GM04503 (cell line): ENCODE measurements around the gene CD48.
"Not testable (repeated sequence)": the region's sequence is repeated elsewhere in the genome, so short reads cannot be mapped to it uniquely, and the experiment has no call there.

ENCODE experiments used
- DNase-seq: peaks from one replicate; pipeline ENCODE4 v3.0.0-alpha.2; 2012; ENCODE audit warnings: low read depth

CD48 gene

GRCh38 chr1:160713161-160713560, 1.5 kb upstream of the CD48 start:
- no peak for DNase-seq

- DNase-seq, result not testable (repeated sequence)
These were observed 981 bp upstream of the CD48 start for GRCh38 chr1:160712525-160713080.

GRCh38 chr1:160711276-160711601, 383 bp downstream of the CD48 start:
- DNase-seq, result no peak

GRCh38 chr1:160710517-160711252, 937 bp downstream of the CD48 start:
- DNase-seq, result no peak

- no peak for DNase-seq
These were observed 1.9 kb downstream of the CD48 start for GRCh38 chr1:160709715-160710114.

- DNase-seq, result no peak
These were observed 2.8 kb downstream of the CD48 start for GRCh38 chr1:160708801-160709200.

- no peak for DNase-seq
These were observed 3.5 kb downstream of the CD48 start for GRCh38 chr1:160708118-160708517.

- no peak for DNase-seq
These were observed 4.2 kb downstream of the CD48 start for GRCh38 chr1:160707236-160708064.

- DNase-seq, result no peak
These were observed 4.9 kb downstream of the CD48 start for GRCh38 chr1:160706526-160707235.

GRCh38 chr1:160705742-160706141, 5.9 kb downstream of the CD48 start:
- DNase-seq, result no peak

GRCh38 chr1:160705212-160705621, 6.4 kb downstream of the CD48 start:
- DNase-seq, result not testable (repeated sequence)

GRCh38 chr1:160704250-160704649, 7.4 kb downstream of the CD48 start:
- DNase-seq, result no peak

- no peak for DNase-seq
These were observed 9.5 kb downstream of the CD48 start for GRCh38 chr1:160702100-160702499.

- DNase-seq, result not testable (repeated sequence)
These were observed 19.2 kb downstream of the CD48 start for GRCh38 chr1:160692390-160692789.

GRCh38 chr1:160685266-160685665, 26.4 kb downstream of the CD48 start:
- DNase-seq, result no peak

- no peak for DNase-seq
These were observed 28.4 kb downstream of the CD48 start for GRCh38 chr1:160682983-160683865.

- no peak for DNase-seq
These were observed 29.8 kb downstream of the CD48 start for GRCh38 chr1:160681891-160682140.

GRCh38 chr1:160681066-160681890, 30.3 kb downstream of the CD48 start:
- DNase-seq, result no peak

GRCh38 chr1:160680399-160680798, 31.2 kb downstream of the CD48 start:
- no peak for DNase-seq

- DNase-seq, result no peak
These were observed 31.7 kb downstream of the CD48 start for GRCh38 chr1:160679893-160680292.
